Measurements from ENCODE around the gene PPM1J.

PPM1J gene, protein sequence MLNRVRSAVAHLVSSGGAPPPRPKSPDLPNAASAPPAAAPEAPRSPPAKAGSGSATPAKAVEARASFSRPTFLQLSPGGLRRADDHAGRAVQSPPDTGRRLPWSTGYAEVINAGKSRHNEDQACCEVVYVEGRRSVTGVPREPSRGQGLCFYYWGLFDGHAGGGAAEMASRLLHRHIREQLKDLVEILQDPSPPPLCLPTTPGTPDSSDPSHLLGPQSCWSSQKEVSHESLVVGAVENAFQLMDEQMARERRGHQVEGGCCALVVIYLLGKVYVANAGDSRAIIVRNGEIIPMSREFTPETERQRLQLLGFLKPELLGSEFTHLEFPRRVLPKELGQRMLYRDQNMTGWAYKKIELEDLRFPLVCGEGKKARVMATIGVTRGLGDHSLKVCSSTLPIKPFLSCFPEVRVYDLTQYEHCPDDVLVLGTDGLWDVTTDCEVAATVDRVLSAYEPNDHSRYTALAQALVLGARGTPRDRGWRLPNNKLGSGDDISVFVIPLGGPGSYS

DNA sequence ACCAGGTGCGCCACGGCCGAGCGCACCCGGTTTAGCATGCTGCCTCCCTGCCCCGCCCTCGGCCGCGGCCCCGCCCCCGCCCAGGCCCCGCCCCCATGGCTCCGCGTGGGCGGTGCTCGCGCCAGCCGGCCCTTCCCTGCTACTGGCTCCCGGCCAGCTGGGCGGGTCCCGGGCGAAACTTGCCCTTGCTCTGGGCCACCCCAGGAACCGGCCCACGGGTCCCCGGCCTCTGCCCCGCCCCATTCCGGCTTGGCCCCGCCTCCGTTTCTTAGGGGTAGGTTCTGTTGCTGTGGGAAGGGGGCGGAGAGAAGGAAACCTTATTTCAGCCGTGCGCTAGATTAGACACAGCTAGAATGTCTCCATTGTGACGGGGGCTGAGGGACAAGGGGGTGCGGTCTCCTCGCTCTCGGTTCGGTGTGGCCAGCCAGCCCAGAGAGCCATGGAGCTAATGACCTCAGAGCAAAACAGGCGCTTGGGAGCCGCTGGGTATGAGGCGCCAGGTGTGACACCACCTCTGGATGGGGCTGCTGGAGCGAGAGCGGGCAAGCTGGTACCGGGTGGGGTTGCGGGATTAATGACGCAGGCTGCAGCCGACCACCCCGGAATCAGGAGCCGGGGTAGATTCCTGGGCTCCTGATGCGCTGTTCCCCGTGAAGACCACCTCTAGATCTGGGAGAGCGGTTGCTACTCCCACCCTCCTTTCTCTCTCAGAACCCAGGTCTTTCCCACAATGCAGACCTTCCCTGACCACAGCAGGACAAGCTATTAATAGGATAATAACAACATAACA lies at the start of gene PPM1J:
TSS of gene PPM1J (minus strand) at position 69 of the 790 bp plus-strand sequence. CDS start at position 38, 31 bp downstream.
- H3K27me3 ChIP-seq (ENCODE audit: control insufficient read depth, insufficient read depth, low read length) = no peaks in the 10 kb centered on the region
- no peaks in the 10 kb centered on the region for H3K79me2 ChIP-seq
- TF ChIP-seq, protein P1, sequence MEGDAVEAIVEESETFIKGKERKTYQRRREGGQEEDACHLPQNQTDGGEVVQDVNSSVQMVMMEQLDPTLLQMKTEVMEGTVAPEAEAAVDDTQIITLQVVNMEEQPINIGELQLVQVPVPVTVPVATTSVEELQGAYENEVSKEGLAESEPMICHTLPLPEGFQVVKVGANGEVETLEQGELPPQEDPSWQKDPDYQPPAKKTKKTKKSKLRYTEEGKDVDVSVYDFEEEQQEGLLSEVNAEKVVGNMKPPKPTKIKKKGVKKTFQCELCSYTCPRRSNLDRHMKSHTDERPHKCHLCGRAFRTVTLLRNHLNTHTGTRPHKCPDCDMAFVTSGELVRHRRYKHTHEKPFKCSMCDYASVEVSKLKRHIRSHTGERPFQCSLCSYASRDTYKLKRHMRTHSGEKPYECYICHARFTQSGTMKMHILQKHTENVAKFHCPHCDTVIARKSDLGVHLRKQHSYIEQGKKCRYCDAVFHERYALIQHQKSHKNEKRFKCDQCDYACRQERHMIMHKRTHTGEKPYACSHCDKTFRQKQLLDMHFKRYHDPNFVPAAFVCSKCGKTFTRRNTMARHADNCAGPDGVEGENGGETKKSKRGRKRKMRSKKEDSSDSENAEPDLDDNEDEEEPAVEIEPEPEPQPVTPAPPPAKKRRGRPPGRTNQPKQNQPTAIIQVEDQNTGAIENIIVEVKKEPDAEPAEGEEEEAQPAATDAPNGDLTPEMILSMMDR (IDR thresholded peaks at IDR 0.05) = no peak
- H3K4me2 ChIP-seq (ENCODE audit: low read length) = peak within 1 kb of the TSS; percentile 74
- H3K4me3 ChIP-seq (ENCODE audit: low read depth, low read length) = peak within 1 kb of the TSS; percentile 63
- H3K36me3 ChIP-seq (ENCODE audit: control insufficient read depth, insufficient read depth, low read length) = no peaks in the 10 kb centered on the region
- peak within 1 kb of the TSS; percentile 75 for H3K27ac ChIP-seq
- H3K9ac ChIP-seq = no peak within 1 kb of the TSS
- peaks cover 7% of the 10 kb centered on the region for H3K4me1 ChIP-seq
- H2AFZ ChIP-seq = peak within 1 kb of the TSS; percentile 88
- H3K9me3 ChIP-seq (ENCODE audit: control insufficient read depth, low read length) = no peaks in the 10 kb centered on the region

DNA sequence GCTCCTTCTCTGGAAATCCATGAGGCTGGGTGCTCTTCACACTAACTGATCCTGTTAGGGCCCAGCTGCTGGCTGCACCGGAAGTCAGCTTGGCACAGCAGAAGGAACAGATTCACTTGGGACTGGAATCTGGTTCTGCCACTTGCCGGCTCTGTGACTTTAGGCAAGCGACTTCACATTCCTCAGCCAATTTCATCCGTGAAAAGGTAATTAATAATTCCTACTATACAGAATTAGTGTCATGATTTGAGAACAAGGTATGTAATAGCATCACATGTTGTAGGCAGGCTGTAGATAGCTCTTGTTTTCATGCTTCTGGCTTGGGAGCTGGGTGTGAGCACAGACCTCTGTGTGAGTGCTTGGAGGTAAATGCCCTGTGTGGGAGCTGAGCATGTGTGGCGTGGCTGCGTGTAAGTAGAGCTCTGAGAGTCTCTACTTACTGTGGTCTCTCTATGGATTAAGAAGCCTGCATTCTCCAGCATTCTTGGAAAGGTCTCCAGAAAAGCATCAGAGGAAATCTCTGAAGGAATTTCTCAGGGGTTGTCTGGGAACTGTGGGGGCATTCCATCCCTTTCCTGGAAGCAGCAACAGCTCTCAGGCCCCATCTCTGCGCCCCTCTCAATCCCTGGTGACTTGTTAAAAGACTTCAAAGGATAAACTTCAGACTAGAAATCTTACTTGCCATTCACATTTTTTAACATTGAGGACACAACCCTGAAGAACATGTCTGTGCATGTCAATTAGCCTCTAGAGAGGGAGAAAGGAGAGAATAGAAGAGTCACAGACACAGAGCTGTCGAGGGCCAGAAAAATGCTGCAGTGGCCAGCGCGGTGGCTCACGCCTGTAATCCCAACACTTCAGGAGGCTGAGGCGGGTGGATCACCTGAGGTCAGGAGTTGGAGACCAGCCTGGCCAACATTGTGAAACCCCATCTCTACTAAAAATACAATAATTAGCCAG lies 47.7 kb upstream of the PPM1J start:
- no peak overlapping the region for H3K4me3 ChIP-seq (ENCODE audit: low read depth, low read length)

DNA sequence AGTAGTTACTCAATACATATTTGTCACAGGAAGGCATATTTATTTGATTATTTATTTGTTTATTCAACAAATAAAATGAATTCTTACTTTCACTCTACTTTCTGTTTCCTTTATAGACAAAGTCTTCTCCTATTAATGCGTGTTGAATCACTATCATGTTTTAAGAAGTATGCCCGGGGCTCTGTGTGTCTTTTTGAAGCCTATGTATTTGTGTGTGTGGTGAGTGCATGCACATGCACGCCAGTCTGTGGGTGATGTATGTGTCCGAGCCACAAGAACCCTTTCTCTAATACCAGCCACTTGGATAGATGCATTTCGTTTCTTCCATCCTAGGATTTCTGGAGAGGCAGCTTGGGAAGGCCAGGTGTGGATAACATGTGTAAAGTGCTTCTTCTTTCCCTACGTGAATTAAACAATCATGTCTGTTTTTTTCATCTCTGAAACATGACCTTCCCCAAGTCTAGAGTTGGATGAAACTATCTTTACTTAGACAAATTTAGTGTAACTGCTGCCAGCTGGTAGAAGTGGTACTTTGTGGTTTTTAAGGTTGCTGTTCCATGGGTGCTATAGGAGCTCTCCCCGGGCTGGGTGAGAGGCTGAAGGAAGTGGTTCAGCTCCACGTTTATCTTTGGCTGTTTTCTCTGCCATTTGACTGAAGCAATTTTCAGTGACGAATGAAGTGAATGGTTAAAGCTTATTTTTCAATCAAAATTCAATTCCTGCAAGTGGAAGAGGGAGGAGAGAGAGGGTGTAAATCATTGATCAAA lies 46.8 kb upstream of the PPM1J start:
- Histone ChIP-seq H3K27ac (no peak overlapping the region), H3K4me3 (ENCODE audit: low read depth, low read length) (no peak overlapping the region), H2AFZ (peak overlapping the region; percentile 58), H3K27me3 (ENCODE audit: control insufficient read depth, insufficient read depth, low read length) (no peaks in the 10 kb centered on the region), H3K9me3 (ENCODE audit: control insufficient read depth, low read length) (no peaks in the 10 kb centered on the region), H3K79me2 (no peaks in the 10 kb centered on the region), H3K4me1 (no peaks in the 10 kb centered on the region), H3K9ac (no peak overlapping the region), H3K36me3 (ENCODE audit: control insufficient read depth, insufficient read depth, low read length) (no peaks in the 10 kb centered on the region), H3K4me2 (ENCODE audit: low read length) (no peak overlapping the region)
- TF ChIP-seq, protein P1 (IDR thresholded peaks at IDR 0.05) = no peak

More for the DNA sequence above, 47.7 kb upstream of the PPM1J start:
- no peak overlapping the region for H3K9ac ChIP-seq
- H3K4me1 ChIP-seq = no peaks in the 10 kb centered on the region
- TF ChIP-seq, protein P1 (IDR thresholded peaks at IDR 0.05) = no peak
- peak overlapping the region; percentile 11 for H3K4me2 ChIP-seq (ENCODE audit: low read length)
- H3K9me3 ChIP-seq (ENCODE audit: control insufficient read depth, low read length) = no peaks in the 10 kb centered on the region
- no peak overlapping the region for H3K27ac ChIP-seq
- no peaks in the 10 kb centered on the region for H3K79me2 ChIP-seq
- no peaks in the 10 kb centered on the region for H3K27me3 ChIP-seq (ENCODE audit: control insufficient read depth, insufficient read depth, low read length)
- peak overlapping the region; percentile 58 for H2AFZ ChIP-seq
- H3K36me3 ChIP-seq (ENCODE audit: control insufficient read depth, insufficient read depth, low read length) = no peaks in the 10 kb centered on the region

DNA sequence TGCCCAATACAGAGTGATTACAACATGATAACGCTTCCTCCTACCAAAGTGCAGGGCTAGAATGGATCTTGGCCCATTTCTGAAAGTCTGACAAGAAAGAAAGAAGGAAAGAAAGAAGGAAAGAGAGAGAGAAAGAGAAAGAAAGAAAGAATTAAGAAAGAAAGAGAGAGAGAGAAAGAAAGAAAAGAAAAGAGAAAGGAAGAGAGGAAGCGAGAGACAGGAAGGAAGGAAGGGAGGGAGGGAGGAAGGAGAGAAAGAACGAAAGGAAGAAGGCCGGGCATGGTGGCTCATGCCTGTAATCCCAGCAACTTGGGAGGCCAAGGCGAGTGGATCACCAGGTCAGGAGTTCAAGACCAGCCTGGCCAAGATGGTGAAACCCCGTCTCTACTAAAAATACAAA lies 44.1 kb upstream of the PPM1J start:
- TF ChIP-seq, protein P1 (IDR thresholded peaks at IDR 0.05) = no peak

More for the DNA sequence above, 44.1 kb upstream of the PPM1J start:
- no peak overlapping the region for H3K4me2 ChIP-seq (ENCODE audit: low read length)
- H3K79me2 ChIP-seq = no peaks in the 10 kb centered on the region
- H2AFZ ChIP-seq = no peak overlapping the region
- no peaks in the 10 kb centered on the region for H3K9me3 ChIP-seq (ENCODE audit: control insufficient read depth, low read length)
- H3K36me3 ChIP-seq (ENCODE audit: control insufficient read depth, insufficient read depth, low read length) = no peaks in the 10 kb centered on the region
- no peaks in the 10 kb centered on the region for H3K27me3 ChIP-seq (ENCODE audit: control insufficient read depth, insufficient read depth, low read length)
- H3K27ac ChIP-seq = no peak overlapping the region
- H3K4me1 ChIP-seq = no peaks in the 10 kb centered on the region
- H3K4me3 ChIP-seq (ENCODE audit: low read depth, low read length) = no peak overlapping the region
- no peak overlapping the region for H3K9ac ChIP-seq
